Activated naive CD4-positive, alpha-beta T cell treated with anti-CD3 and anti-CD28 coated beads, Interleukin-2, amount 50 U/mL, for 72 hours (primary cell): ENCODE measurements around the gene KRTAP5-8. TPM values are rescaled to one million over a fixed set of nuclear protein-coding genes. Genes with fewer than 3 reads are reported as not detected.
"Not testable (repeated sequence)": the region's sequence is repeated elsewhere in the genome, so short reads cannot be mapped to it uniquely, and the experiment has no call there.

Experiments
- ATAC-seq, 2 donors: fragments of 150-1000 bp; cut with Tn5 transposase; 2 replicates each; pipeline ENCODE4 v1.10.0; 2021; ENCODE audit warnings: mild to moderate bottlenecking in 2 of 2, moderate library complexity in 2 of 2
- DNase-seq, 2 donors: peaks; one replicate each; pipeline ENCODE4 v3.0.0; 2021 to 2022; ENCODE audit warnings: low spot score in 2 of 2
- H3K27ac Mint-ChIP-seq, 2 donors: one replicate each; pipeline ENCODE4 v1.8.0; 2022; ENCODE audit warnings: mild to moderate bottlenecking in 2 of 2, mixed read lengths in 2 of 2
- H3K36me3 Mint-ChIP-seq, 2 donors: one replicate each; pipeline ENCODE4 v1.8.0; 2022; ENCODE audit warnings: mixed read lengths in 2 of 2
- H3K9me3 Mint-ChIP-seq, 2 donors: one replicate each; pipeline ENCODE4 v1.8.0; 2022; ENCODE audit warnings: mixed read lengths in 2 of 2
- total RNA-seq, 2 donors: library from RNA; stranded (reverse); gene quantifications; one replicate each; pipeline ENCODE4 v1.2.3, GENCODE V29; 2022

Gene KRTAP5-8
- total RNA-seq, 2 donors from 2014 or later, result not detected

GRCh38 chr11:71554996-71555395 is 17.2 kb downstream of the KRTAP5-8 start:
- no peak for DNase-seq
- no peak for ATAC-seq
- Mint-ChIP-seq H3K27ac (no peak overlapping the region), H3K36me3 (no peaks in the 10 kb centered on the region), H3K9me3 (no peaks in the 10 kb centered on the region)

- H3K36me3 Mint-ChIP-seq, result no peaks in the 10 kb centered on the region
- DNase-seq (no peak), ATAC-seq (no peak)
- no peak overlapping the region for H3K27ac Mint-ChIP-seq
- no peaks in the 10 kb centered on the region for H3K9me3 Mint-ChIP-seq
These were observed 17.7 kb downstream of the KRTAP5-8 start for GRCh38 chr11:71555508-71555907.

DNA sequence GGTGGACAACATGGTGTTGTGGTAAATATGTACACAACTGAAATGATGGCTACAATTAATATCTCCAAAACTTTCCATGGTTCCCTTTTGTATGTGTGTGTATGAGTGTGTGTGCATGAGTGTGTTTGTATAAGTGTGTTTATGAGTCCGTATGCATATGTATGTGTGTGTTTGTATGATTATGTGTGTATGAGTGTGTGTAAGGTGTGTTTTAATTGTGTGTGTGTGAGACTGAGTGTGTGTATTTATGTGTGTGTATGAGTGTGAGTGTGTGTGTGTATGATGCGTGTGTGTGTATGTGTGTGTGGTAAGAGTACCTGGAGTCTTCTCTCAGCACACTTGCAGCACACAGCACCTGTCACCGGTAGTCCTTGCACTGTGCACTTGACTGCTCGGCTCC is 18.2 kb downstream of the KRTAP5-8 start:
- H3K36me3 Mint-ChIP-seq, result no peaks in the 10 kb centered on the region
- no peaks in the 10 kb centered on the region for H3K9me3 Mint-ChIP-seq
- ATAC-seq (no peak), DNase-seq (no peak)
- H3K27ac Mint-ChIP-seq, result no peak overlapping the region

- no peak for ATAC-seq
- Mint-ChIP-seq H3K36me3 (no peaks in the 10 kb centered on the region), H3K27ac (no peak overlapping the region), H3K9me3 (no peaks in the 10 kb centered on the region)
- no peak for DNase-seq
These were observed 19.4 kb downstream of the KRTAP5-8 start for GRCh38 chr11:71557257-71557656.

- H3K36me3 Mint-ChIP-seq, result no peaks in the 10 kb centered on the region
- no peaks in the 10 kb centered on the region for H3K9me3 Mint-ChIP-seq
- DNase-seq, result no peak
- no peak for ATAC-seq
- no peak overlapping the region for H3K27ac Mint-ChIP-seq
These were observed 21.2 kb downstream of the KRTAP5-8 start for GRCh38 chr11:71558996-71559395.

DNA sequence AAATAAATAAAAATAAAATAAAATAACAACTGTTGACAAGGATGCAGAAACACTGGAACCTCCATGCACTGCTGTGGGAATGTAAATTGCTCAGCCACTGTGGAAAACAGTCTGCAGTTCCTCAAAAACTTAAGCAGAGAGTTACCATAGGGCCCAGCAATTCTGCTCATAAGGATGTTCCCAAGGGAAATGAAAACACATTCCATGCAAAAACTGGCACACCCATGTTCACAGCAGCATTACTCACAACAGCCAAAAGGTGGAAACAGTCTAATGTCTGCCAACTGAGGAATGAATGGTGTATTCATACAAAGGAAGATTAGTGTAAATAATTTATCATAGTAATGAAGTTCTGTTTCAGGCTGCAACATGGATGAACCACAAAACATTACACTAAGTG is 24.3 kb downstream of the KRTAP5-8 start:
- H3K9me3 Mint-ChIP-seq, result no peaks in the 10 kb centered on the region
- no peak overlapping the region for H3K27ac Mint-ChIP-seq
- no peaks in the 10 kb centered on the region for H3K36me3 Mint-ChIP-seq
- DNase-seq, result no peak
- no peak for ATAC-seq

GRCh38 chr11:71563406-71563805 is 25.6 kb downstream of the KRTAP5-8 start:
- Mint-ChIP-seq H3K36me3 (no peaks in the 10 kb centered on the region), H3K9me3 (no peaks in the 10 kb centered on the region), H3K27ac (no peak overlapping the region)
- DNase-seq, result peak in 1 of 2 donors; percentile 11
- ATAC-seq, result peak; percentile 41 to 64

- no peaks in the 10 kb centered on the region for H3K36me3 Mint-ChIP-seq
- no peaks in the 10 kb centered on the region for H3K9me3 Mint-ChIP-seq
- ATAC-seq (no peak), DNase-seq (no peak)
- no peak overlapping the region for H3K27ac Mint-ChIP-seq
These were observed 26.6 kb downstream of the KRTAP5-8 start for GRCh38 chr11:71564430-71564829.

- Mint-ChIP-seq H3K27ac (no peak within 1 kb of the TSS), H3K36me3 (no peaks in the 10 kb centered on the region), H3K9me3 (no peaks in the 10 kb centered on the region)
- ATAC-seq, result no peak
- DNase-seq, result no peak
These were observed 27.4 kb downstream of the KRTAP5-8 start, which contains the start of gene KRTAP5-10 for GRCh38 chr11:71565263-71565662. Gene KRTAP5-10, plus strand, starts transcription at chr11:71565563. Its CDS starts 25 bp downstream, at chr11:71565588.

GRCh38 chr11:71566081-71566620 is 28.3 kb downstream of the KRTAP5-8 start:
- ATAC-seq (no peak), DNase-seq (no peak)
- no peaks in the 10 kb centered on the region for H3K36me3 Mint-ChIP-seq
- no peaks in the 10 kb centered on the region for H3K9me3 Mint-ChIP-seq
- H3K27ac Mint-ChIP-seq, result no peak overlapping the region

- not testable (repeated sequence) for ATAC-seq, H3K9me3 Mint-ChIP-seq, H3K36me3 Mint-ChIP-seq, H3K27ac Mint-ChIP-seq, DNase-seq
These were observed 29.1 kb downstream of the KRTAP5-8 start for GRCh38 chr11:71566626-71567599.

GRCh38 chr11:71567633-71568032 is 29.8 kb downstream of the KRTAP5-8 start:
- not testable (repeated sequence) for H3K27ac Mint-ChIP-seq

DNA sequence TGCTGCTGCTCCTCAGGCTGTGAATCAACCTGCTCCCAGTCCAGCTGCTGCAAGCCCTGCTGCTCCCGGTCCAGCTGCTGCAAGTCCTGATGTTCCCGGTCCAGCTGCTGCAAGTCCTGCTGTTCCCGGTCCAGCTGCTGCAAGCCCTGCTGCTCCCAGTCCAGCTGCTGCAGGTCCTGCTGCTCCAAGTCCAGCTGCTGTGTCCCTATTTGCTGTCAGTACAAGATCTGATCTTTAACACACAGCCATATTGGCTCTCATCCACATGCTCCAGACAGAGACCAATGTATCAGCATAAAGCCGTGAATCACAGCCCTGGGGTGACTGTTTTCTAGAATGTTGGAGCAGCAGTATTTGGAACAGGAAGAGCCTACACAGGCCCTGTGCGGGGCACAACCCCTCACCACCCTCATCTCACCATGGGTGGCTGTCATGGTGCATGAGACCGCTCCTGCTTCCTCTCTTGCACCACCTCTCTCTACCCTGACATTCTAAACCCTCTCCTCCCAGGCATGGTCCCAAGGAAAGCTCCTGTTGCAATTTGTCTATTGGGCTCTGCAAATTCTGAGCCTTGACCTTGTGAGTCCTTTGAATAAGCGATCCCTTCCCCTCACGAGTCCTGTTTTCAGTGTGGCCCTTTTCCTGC is 31.0 kb downstream of the KRTAP5-8 start:
- ATAC-seq (no peak), DNase-seq (no peak)
- Mint-ChIP-seq H3K36me3 (no peaks in the 10 kb centered on the region), H3K27ac (no peak overlapping the region), H3K9me3 (no peaks in the 10 kb centered on the region)

More at GRCh38 chr11:71567633-71568032, 29.8 kb downstream of the KRTAP5-8 start:
- not testable (repeated sequence) for DNase-seq, H3K9me3 Mint-ChIP-seq, H3K36me3 Mint-ChIP-seq, ATAC-seq

GRCh38 chr11:71571101-71571850 is 33.5 kb downstream of the KRTAP5-8 start:
- H3K9me3 Mint-ChIP-seq, DNase-seq, H3K36me3 Mint-ChIP-seq, H3K27ac Mint-ChIP-seq, ATAC-seq: not testable (repeated sequence)

GRCh38 chr11:71572811-71573210 is 35.0 kb downstream of the KRTAP5-8 start:
- ATAC-seq (no peak), DNase-seq (no peak)
- H3K36me3 Mint-ChIP-seq, result no peaks in the 10 kb centered on the region
- no peak overlapping the region for H3K27ac Mint-ChIP-seq
- no peaks in the 10 kb centered on the region for H3K9me3 Mint-ChIP-seq

DNA sequence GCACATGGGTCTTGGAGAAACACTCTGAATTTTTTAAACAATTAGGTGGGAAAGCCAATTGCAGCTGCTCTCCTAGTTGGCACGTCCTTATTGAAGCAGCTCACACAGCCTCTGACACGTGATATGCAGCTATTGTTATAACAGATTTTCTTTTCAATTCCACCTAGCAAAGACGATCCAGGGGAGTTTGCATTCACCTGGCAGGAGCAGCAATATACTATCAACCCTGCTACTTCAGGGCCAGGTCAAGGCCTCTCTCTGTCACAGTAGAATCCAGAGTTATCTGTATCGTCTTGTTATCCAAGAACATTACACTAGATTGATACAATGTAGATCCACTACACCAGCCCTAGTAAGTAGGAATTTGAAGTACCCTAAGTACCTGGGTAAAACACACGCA is 36.6 kb downstream of the KRTAP5-8 start:
- Mint-ChIP-seq H3K36me3 (no peaks in the 10 kb centered on the region), H3K9me3 (no peaks in the 10 kb centered on the region), H3K27ac (no peak overlapping the region)
- no peak for DNase-seq
- no peak for ATAC-seq
